GM18511 (cell line): ENCODE measurements around the gene SLC7A1.

ENCODE experiments used
- ATAC-seq: cut with Tn5 transposase; IDR thresholded peaks from one replicate; pipeline ENCODE4 v1.9.1; 2021; ENCODE audit warnings: mild to moderate bottlenecking, moderate library complexity; ENCODE audit not compliant: unreplicated experiment

The SLC7A1 gene

DNA sequence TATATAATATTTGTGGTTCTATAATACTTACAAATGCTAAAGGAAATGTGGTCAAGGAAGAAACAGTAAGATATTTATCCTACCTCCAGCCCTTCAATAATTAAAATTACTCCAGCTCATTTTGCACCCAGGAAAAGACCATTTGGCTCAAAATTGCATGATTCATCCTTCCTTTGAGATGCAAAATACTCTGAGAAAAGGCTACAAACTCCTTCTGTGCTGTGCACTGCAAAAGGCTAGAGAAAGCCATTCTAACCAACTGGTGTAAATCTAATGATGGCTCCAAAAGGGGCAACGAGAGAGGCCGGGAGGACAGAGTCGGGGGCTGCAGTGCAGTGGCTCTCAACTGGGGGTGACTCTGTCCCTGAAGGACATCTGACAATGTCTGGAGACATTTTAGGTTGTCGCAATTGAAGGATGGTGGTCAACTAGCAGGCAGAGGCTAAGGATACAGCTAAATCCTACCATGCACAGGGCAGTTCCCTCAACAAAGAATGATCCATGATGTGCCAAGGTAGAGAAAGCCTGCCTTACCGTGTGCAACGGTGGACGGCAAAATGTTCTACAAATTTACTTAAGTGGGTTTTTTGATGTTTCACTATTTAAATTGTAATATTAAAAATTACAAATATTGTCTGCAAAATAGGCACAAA is 32.6 kb downstream of the SLC7A1 start:
- ATAC-seq = no peak

DNA sequence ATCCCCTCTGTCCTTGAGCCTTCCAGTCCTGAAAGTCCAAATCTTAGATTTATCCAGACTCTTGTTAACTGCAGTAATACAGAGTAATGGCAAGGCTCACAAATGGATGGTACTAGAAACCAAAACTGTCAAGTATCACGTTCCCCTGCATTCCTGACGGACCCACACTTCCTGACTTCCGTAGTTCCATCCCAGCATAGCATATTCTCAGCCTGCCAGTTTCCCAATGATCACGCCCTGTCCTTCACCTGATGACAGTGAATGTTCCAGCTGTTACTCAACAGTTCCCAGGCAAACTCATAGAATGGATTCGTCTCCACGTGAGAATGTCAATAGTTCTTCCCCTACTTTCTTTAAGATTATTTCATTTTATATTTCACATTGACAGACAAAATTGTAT is 33.6 kb downstream of the SLC7A1 start:
- no peak for ATAC-seq

DNA sequence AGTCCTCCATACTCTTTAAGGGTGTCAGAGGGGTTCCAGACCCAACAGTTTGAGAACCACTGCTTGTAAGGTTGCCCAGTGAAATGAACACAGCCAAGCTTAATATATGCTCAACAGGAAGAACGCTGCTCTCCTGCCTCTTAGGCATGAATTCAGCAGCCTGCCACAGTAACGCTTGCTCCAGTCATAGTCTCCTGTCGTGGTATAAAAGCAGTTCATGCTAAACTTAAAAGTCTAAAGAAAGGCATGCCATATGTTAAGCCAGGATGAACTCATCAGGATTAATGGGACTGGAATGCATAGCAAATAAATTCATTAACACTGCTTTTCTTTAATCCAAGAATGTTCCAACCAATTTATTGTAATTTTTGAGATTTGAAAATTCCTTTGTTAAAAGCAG is 38.7 kb downstream of the SLC7A1 start:
- ATAC-seq = no peak

DNA sequence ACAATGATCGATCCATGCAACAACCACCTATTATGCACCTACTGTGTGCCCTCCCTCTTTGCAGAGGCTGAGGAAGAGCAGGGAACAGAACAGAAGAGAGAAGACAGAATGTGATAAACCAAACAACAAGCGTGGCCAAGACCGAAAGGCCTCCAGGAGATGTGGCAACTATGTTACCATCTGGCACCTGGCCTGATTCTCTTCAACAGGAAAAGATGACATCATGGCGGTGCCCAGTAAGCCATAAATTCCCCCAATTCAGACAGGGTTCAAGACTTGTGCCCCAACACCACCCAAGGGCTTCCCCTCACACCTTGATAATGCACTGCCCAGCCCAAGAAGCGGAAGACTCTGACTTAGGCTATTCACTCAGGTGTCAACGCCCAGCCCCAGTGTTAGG is 44.3 kb downstream of the SLC7A1 start:
- no peak for ATAC-seq

DNA sequence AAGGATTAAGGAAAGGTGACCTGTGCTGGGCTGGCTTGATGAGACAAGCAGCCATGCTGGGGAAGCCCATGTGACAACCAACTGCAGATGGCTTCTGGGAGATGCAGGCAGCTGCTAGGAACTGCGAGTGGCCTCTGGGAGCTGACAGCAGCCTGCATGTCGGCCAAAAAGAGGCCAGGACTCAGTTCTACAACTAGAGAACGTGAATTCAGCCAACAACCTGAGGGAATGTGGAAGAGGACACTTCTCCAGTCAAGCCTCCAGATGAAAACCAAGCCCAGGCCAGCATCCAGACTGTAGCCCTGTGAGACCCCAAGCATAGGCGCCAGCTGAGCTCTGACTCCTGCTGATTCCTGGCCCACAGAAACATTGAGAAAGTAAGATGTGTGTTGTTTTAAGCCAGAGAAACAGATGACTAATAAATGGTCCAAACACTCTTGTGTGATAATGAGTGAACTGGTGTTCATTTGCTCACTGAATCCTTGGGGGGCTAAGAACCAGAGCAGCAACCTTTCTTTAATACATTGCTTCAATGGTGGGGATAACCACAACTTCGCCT is 45.0 kb downstream of the SLC7A1 start:
- no peak for ATAC-seq

DNA sequence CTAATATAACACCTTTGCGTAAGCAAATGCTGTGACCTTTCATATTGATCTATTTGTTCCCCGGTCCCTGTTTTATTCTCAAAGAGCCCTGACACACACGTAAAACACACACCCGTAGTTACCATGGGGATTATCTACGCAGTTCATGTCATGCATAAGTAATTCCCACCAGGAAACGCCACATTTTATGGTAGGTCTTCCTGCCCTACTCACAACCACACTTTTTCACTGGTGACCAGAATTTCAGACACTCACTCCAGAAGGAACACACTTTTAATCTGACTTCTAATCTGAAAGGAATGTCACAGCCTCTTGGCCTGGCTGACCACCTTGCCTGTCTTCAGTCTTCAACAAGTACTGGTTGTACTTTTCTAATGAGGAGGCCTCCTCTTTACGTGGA is 46.8 kb downstream of the SLC7A1 start:
- ATAC-seq = no peak

DNA sequence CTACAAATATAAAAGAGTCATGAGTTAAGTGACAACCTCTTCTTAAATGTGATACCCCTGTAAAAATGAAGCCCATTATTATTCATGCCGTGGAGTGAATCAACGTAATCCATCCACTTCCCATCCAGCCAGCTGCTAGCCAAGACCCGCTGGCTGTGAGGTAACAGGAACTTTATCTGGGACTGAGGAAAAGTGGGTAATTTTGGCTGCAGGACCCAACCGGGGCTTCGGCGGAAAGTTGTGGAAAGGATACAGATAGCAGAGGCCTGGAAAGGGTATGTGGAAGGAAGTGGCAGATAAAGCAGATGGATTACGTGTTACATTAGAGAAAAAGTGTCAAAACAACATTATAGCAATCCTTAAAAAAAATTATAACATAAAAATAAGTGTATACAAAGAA is 48.3 kb downstream of the SLC7A1 start:
- no peak for ATAC-seq

DNA sequence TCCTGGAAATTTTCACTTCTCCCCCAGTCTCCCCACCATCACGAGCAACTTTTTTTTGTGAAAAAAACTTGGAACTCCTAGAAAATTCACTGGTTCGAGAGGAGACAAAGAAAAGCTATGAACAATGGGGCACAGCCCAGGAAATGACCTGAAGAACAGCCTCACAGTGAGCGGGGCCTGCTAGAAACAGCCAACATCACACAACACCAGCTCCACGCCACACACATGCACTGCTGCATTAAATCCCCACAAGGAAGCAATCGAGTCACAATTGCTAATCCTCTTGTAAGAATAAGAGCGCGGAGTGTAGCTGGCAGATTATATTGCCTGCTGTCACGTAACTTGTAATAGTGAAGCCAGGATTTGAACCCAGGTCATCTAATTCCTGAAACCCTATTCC is 48.8 kb downstream of the SLC7A1 start:
- no peak for ATAC-seq

DNA sequence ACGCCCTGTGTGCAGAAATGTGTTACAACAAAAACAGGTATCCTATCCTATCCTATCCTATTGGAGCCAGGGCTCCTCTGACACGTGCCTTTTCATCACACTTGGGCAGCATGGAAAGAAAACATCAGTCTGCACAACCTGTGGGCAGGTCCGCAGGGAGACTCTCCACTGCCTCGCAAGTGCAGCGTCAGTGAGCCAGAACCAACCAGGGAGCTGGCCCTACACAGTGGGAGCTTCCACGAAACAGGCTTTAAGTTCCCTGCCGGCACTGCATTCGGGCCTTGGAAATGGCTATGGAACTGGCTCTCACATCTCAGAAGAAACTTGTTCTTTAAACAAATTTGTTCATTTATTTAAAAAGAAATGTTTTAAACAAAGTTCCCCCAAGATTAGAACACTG is 49.5 kb downstream of the SLC7A1 start:
- no peak for ATAC-seq

DNA sequence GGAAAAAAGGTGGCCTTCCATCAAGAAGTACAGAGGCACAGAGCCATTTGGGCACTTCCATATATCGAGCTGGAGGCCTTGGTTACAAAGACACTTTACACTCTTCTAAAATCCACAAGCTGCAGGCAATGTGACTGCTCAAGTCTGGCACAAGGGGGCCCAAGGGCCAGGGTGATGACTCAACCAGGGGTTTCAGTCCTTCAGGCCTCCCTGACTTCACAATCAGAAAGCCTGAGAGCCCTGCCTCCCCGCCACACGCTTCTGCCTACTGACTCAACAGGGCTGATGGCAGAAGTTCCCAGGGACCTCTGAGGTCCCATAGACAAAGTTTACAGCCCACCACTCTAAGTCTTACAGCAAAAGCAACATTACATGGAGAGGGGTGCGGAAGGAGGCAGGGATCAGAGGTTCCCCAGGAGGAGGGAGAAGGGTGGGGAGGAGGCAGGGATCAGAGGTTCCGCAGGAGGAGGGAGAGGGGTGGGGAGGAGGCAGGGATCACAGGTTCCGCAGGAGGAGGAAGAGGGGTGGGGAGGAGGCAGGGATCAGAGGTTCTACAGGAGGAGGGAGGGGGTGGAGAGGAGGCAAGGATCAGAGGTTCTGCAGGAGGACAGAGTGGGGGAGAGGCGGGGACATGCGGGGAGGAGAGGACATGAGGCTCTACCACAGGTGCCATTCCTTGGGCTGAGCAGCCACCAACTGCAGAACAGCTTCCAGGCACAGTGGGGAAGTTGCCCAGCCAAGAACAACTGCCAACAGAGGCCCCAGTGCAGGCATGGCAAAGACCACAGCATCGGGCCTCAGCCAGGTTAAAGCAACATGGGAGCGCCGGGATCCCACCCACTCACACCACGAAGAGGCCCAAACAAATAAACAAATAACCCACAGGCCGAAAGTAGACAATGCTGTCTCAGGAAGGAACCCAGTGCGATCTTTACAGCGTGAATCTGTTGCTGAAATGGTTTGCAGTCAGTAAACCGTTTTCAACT is 52.0 kb downstream of the SLC7A1 start:
- ATAC-seq = peak; percentile 99

DNA sequence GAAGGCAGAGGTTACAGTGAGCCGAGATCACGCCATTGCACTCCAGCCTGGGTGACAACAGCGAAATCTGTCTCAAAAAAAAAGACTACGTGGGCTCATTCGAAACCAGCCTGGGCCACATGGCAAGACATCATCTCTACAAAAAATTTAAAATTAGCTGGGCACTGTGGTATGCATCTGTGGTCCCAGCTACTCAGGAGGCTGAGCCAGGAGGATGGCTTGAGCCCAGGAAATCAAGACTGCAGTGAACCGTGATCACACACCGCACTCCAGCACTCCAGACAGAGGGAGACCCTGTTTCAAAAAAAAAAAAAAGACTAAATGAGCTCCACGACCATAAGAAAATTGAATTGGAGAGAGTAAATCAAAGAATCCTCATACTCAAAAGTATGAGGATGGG is 53.1 kb downstream of the SLC7A1 start:
- ATAC-seq = no peak

DNA sequence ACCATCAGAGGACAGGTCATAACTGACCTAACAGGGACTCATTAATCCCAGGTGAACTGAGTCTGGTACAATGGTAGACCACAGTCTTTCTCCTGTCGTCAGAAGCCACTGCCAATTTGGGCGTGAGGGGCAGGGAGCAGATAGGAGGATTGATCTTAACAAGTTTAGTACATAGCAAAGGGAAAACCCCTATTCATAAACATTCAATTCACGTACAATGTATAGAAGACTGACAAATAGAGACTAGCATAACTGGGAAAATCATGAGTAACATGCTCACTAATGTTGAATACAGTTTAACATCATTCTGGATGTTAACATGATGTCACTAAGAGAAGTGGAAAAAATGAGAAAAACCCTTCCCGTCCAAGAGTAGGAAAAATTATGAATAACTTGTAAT is 54.1 kb downstream of the SLC7A1 start:
- ATAC-seq = no peak

DNA sequence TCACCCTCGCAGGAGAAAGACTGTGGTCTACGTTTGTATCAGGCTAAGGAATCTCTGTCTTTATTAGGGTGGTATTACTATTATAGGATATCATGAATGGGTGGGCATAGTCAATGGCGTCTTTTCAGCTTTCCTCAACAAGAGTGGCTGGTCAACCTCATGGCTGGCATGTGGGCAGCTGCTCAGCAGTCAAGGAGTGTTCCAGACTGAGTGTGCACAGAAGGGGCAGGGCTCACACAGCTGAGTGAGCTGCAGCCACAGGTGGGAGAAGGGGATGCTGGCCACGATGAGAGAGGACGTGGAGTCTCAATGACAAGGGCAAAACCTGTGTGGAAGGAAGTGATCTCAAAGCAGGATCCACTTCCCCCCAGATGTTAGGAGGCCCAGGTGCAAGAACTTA is 54.7 kb downstream of the SLC7A1 start:
- no peak for ATAC-seq

DNA sequence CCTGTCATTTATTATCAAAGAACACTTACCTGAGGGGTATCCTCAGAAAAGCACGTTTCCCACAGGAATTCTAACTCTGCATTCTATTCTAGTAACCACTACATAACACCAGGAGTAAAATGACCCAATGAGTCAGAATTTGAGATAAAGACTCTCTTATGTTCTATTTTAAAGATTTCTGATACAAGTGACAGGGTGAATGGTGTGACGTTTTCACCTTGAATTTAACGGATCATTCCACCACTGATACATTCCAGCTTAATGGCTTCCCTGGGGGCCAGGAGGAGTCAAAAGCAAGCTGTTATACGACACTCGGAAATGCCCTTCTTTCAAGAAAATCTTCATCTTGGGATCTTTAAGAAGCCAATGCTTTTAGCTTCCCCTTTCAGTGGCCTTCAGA is 55.2 kb downstream of the SLC7A1 start:
- no peak for ATAC-seq

DNA sequence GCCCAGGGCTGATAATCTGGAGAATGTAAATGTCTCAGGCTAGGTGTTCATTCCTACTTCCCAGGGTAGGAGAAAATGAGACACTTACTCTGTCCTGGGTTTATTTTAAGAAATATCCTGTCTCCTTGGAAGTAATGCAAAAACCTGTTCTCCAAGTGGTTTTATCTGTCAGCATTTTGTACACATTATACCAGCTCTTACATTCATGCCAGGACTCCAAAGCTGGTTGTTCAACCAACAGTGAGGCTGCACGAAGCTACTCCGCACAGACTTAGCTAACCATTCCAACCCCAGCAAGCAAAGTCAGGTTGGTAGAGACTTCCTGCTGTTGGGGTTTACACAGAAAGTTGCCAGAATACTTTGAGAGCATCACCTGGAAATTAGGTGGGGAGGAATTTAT is 55.6 kb downstream of the SLC7A1 start:
- no peak for ATAC-seq

DNA sequence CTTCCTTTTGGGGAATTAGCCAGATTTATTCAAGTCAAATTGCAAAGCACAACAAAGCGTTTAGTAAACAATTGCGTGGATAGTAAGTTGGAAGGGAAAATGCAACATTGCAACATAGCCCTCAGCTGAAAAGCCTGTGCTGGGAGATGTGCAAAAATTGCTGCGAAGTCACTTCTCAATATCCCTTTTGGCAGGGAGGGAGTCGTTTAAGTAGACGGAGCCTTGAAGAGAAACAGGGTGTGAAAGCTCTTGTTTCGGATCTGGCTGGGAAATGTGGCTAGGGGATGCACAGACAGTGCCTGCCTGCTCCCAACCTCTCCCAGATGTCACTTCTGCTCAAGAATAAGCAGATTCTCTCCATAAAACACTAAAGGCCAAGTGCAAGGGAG is 56.8 kb downstream of the SLC7A1 start:
- ATAC-seq = no peak

DNA sequence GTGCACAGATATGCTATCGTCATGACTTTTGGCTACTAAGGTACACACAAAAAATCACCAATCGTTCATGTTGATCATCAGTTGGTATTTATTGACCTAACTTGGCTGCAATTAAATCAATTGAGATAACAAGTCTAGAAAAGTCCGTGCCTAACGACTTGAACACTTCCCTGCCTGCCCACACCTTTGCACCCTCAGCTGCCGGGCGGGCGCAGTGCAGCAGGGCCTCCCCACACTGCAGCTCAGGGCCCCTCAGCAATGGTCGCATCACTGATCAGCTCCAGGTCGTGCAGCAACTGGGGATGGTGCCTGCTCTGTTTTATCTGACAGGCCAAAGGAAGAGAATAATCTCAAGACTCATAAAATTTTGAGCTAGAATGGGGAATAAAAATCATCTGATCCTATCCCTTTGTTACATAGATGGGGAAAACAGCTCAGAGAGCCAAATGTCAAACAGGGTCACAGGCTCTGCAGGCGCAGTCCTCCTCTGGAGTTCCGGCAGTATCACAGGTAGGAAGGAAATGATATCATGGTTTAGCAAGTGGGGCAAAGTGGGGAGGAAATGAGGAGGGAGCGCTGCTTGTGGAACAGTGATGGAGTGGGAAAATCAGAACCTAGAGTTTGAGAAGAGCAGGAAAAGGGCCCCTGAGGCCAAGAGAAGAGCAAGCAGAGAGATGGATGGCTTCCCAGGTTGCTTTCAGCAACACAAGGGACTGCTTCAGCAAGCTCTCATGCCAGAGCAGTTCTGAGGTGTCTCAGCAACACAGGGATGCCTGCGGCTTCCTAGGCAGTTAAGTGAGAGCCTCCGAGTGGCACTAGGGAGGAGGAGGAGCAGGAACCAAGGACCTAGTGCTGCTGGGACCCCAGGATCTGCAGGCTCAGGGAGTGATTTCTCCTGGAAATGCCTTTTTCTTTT is 57.5 kb downstream of the SLC7A1 start:
- no peak for ATAC-seq

DNA sequence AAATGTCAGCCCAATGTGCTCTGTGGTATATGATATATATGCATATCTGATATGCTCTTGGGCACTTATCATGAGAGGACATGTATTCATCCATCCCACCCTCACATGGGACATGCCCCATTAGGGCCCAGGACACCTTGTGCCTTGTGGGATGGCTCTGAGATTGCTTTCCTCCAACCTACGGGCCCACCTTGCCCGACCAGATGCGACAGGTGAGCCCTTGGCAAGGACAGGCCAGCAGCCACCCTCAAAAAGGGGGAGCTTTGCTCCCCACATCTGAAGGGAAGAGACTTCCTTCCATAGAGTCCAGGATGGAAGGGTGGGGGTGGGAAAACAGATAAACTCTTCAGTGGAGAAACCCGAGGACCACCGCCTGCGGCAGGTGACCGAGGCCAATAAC is 58.6 kb downstream of the SLC7A1 start:
- ATAC-seq = no peak

DNA sequence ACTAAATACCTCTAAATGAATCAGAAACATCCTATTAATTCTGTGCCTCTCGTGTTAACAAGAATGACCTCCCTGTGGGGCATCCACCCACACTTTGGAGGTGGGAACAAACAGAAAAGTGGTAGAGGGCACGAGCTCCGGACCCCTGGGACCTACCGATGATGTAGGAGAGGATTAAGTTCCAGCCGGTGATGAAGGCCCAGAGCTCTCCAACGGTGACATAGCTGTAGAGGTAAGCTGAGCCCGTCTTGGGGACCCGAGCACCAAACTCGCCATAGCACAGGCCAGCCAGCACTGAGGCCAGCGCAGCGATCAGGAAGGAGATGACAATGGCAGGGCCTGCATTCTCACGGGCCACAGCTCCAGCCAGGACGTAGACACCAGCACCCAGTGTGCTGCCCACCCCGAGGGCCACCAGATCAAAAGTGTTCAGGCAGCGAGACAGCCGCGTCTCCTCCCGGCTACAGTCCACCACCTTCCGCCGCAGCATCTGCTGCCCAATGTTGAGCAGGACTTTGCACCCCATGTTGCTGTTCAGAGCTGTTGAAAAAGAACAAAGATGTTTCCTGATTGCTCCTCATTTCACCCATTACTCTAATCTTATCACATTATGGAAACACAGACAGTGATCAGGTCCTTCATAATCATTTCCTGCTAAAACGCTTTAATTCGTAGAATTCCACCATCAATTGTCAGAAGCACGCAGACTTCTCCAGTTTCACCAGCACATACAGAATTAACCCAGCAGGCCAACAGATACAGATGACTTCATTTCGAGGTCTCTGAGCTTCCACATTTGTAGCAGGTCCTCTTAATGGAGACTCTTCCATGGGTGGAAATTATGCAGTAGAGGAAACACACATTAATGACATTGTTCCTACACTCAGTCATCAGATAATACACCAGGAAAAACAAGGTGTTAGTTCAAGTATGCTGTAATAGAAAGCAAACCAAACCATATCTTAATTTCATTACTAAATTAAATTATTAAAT is 59.5 kb downstream of the SLC7A1 start:
- ATAC-seq = no peak

DNA sequence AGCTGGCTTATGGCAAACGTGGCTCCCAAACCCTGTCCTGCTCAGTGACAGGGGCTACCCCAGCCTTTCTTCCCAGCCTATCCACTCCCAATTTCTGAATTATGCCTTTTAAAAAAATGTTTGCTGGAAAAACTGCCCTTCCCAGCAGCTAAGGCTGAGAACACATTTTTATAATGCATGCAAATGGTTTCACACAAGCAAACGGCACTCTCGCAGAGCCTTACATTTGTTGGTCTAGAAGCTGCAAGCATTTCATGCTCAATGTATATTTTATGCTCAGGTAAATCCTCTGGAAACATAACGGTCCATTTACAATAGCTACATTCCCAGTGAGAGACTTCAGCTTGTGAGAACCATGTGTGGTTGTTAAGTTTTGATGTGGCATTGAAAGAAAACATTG is 61.4 kb downstream of the SLC7A1 start:
- ATAC-seq = no peak
